Measurements from ENCODE around the gene KLHL17. TPM values are rescaled to one million over a fixed set of nuclear protein-coding genes. Genes with fewer than 3 reads are reported as not detected.

KLHL17 gene
- total and polyA plus RNA-seq, 10 of the 15 experiments (the other 5 are each of a cell fraction or from before 2014, with no cell fraction given), result 0.03 to 30.6 (median 5.3) TPM

DNA sequence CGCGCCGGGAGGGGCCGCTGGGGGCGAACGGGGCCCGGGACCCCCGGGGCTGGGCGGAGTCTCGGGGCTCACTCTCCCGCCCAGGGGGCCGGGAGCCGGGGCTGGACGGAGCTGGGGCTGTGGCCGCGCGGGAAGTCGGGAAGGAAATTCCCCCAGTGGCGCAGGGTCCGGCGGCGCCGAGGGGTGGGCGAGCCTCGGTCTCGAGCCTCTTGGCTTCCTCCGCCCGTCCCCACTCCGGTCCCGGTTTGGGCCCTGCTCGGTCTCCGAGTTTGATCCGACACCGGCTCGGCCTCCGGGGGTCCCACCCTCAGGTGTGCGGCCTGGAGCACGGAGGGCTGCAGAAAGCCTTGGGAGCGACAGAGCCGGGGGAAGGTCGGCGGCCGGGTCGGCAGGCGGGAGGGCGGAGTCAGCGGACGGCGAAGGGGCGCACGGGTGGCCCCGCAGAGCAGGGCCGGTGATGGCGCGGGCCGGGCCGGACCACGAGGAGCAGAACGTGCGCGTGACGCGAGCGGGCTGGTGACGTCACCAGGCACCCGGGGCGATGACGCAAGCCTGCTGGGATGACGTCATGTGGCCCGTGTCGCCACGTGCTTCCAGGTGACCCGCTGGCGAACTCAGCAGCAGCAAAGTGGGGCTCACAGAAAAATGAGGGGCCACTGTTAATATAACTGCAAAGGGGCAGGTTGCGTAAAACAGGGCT lies 40.1 kb downstream of the KLHL17 start (continued):
- TF ChIP-seq, protein P1, sequence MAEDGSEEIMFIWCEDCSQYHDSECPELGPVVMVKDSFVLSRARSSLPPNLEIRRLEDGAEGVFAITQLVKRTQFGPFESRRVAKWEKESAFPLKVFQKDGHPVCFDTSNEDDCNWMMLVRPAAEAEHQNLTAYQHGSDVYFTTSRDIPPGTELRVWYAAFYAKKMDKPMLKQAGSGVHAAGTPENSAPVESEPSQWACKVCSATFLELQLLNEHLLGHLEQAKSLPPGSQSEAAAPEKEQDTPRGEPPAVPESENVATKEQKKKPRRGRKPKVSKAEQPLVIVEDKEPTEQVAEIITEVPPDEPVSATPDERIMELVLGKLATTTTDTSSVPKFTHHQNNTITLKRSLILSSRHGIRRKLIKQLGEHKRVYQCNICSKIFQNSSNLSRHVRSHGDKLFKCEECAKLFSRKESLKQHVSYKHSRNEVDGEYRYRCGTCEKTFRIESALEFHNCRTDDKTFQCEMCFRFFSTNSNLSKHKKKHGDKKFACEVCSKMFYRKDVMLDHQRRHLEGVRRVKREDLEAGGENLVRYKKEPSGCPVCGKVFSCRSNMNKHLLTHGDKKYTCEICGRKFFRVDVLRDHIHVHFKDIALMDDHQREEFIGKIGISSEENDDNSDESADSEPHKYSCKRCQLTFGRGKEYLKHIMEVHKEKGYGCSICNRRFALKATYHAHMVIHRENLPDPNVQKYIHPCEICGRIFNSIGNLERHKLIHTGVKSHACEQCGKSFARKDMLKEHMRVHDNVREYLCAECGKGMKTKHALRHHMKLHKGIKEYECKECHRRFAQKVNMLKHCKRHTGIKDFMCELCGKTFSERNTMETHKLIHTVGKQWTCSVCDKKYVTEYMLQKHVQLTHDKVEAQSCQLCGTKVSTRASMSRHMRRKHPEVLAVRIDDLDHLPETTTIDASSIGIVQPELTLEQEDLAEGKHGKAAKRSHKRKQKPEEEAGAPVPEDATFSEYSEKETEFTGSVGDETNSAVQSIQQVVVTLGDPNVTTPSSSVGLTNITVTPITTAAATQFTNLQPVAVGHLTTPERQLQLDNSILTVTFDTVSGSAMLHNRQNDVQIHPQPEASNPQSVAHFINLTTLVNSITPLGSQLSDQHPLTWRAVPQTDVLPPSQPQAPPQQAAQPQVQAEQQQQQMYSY (CRISPR knock-in tag; IDR thresholded peaks at IDR 0.05), result peak; percentile 70; the same call in 1 of the 2 replicates
- TF ChIP-seq, protein P2, sequence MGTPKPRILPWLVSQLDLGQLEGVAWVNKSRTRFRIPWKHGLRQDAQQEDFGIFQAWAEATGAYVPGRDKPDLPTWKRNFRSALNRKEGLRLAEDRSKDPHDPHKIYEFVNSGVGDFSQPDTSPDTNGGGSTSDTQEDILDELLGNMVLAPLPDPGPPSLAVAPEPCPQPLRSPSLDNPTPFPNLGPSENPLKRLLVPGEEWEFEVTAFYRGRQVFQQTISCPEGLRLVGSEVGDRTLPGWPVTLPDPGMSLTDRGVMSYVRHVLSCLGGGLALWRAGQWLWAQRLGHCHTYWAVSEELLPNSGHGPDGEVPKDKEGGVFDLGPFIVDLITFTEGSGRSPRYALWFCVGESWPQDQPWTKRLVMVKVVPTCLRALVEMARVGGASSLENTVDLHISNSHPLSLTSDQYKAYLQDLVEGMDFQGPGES (IDR thresholded peaks at IDR 0.05), result no peak
- TF ChIP-seq, protein P3, sequence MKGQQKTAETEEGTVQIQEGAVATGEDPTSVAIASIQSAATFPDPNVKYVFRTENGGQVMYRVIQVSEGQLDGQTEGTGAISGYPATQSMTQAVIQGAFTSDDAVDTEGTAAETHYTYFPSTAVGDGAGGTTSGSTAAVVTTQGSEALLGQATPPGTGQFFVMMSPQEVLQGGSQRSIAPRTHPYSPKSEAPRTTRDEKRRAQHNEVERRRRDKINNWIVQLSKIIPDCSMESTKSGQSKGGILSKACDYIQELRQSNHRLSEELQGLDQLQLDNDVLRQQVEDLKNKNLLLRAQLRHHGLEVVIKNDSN (IDR thresholded peaks at IDR 0.05; ENCODE audit: borderline replicate concordance, extremely low read length, insufficient read depth, low read depth, low read length), result peak; percentile 74
- TF ChIP-seq POLR2A (IDR thresholded peaks at IDR 0.05; ENCODE audit: low read depth, low read length) (peak; percentile 59), CREB1 (IDR thresholded peaks at IDR 0.05; ENCODE audit: low read depth) (peak; percentile 99), STAT3 (IDR thresholded peaks at IDR 0.05; ENCODE audit: low read depth, low read length) (no peak), CHD4 (IDR thresholded peaks at IDR 0.05) (no peak)
